Neural progenitor cell (in vitro differentiated cells): ENCODE measurements around the gene SCAPER.

Source experiments
- EZH2 ChIP-seq: fragments of 200-600 bp; sonication (generic); IDR thresholded peaks from 2 replicates; pipeline ENCODE4 v1.6.1; 2017; ENCODE audit warnings: antibody characterized with exemption, mild to moderate bottlenecking, moderate library complexity
- EZH2phosphoT487 ChIP-seq: fragments of 200-600 bp; sonication (generic); IDR thresholded peaks from 2 replicates; pipeline ENCODE4 v1.6.1; 2017; ENCODE audit warnings: antibody characterized with exemption
- TF ChIP-seq, protein P1 (sequence below): fragments of 200-600 bp; sonication (generic); IDR thresholded peaks from 2 replicates; pipeline ENCODE4 v1.5.1; 2017; ENCODE audit warnings: antibody characterized with exemption, mild to moderate bottlenecking

DNA sequence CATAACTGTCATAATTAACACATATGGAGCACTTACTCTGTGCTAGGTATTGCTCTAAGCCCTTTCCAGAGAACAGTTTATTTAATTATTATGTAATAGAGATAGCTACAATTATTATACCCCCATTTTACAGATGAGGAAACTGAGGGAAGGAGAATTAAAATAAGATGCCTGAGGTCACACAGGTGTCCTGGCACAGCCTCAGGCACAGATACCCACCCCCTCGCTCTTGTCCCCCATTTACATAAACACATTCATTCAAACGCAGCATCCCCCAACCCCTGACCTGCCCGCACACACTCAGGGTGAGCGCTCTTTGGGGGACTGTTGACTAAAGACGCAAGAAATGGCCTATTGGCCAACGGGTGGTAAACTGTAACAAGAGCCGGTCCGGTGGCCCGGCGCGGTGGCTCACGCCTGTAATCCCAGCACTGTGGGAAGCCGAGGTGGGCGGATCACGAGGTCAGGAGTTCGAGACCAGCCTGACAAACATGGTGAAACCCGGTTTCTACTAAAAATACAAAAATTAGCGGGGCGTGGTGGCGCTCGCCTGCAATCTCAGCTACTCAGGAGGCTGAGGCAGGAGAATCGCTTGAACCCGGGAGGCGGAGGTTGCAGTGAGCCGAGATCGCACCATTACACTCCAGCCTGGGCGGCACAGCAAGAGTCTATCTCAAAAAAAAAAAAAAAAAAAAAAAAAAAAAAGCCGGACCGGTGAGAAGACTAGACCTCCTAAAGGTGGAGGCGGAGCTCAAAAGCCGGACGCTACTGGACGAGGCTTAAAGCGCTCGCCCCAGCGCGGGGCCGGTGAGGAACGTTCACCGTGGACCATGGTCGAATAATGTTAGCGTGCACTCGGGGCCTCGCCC is 570.5 kb downstream of the SCAPER start:
- TF ChIP-seq, protein P1, sequence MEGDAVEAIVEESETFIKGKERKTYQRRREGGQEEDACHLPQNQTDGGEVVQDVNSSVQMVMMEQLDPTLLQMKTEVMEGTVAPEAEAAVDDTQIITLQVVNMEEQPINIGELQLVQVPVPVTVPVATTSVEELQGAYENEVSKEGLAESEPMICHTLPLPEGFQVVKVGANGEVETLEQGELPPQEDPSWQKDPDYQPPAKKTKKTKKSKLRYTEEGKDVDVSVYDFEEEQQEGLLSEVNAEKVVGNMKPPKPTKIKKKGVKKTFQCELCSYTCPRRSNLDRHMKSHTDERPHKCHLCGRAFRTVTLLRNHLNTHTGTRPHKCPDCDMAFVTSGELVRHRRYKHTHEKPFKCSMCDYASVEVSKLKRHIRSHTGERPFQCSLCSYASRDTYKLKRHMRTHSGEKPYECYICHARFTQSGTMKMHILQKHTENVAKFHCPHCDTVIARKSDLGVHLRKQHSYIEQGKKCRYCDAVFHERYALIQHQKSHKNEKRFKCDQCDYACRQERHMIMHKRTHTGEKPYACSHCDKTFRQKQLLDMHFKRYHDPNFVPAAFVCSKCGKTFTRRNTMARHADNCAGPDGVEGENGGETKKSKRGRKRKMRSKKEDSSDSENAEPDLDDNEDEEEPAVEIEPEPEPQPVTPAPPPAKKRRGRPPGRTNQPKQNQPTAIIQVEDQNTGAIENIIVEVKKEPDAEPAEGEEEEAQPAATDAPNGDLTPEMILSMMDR, result no peak
- TF ChIP-seq EZH2phosphoT487 (no peak), EZH2 (no peak)
